Keratinocyte (primary cell): ENCODE results near the gene F2. TPM values are rescaled to one million over a fixed set of nuclear protein-coding genes. Genes with fewer than 3 reads are reported as not detected.

Source experiments
- DNase-seq: peaks from one replicate; pipeline ENCODE4 v3.0.0-alpha.2; 2011; ENCODE audit warnings: low read depth, missing footprints, low spot score
- FAIRE-seq: peaks from 2 replicates; lab custom pipeline; 2011; peaks lifted over from hg19 to GRCh38; lab: Jason Lieb, UNC
- H2AFZ ChIP-seq: 2 replicates; pipeline ENCODE4 v1.6.0; 2012; ENCODE audit warnings: low read length, control low read depth, inconsistent platforms; ENCODE audit not compliant: control insufficient read depth
- H3K27ac ChIP-seq: 2 replicates; pipeline ENCODE4 v1.5.1; 2011; ENCODE audit warnings: low read length; ENCODE audit not compliant: control insufficient read depth, insufficient read depth
- H3K27me3 ChIP-seq: 3 replicates; pipeline ENCODE4 v1.6.0; 2011; ENCODE audit warnings: low read length; ENCODE audit not compliant: control insufficient read depth, insufficient read depth; ENCODE audit errors: extremely low read depth
- H3K36me3 ChIP-seq, 2 experiments: 2 replicates in 1 of 2; 3 replicates in 1 of 2; pipeline ENCODE4 v1.5.1; 2011; ENCODE audit warnings: low read length in 2 of 2, mild to moderate bottlenecking in 1 of 2; ENCODE audit not compliant: control insufficient read depth in 2 of 2, insufficient read depth in 2 of 2; ENCODE audit errors: extremely low read depth in 1 of 2
- H3K4me1 ChIP-seq: 3 replicates; pipeline ENCODE4 v1.5.1; 2011; ENCODE audit warnings: low read length; ENCODE audit not compliant: control insufficient read depth, insufficient read depth; ENCODE audit errors: extremely low read depth
- H3K4me2 ChIP-seq: 3 replicates; pipeline ENCODE4 v1.6.0; 2011; ENCODE audit warnings: low read depth, low read length; ENCODE audit not compliant: control insufficient read depth, insufficient read depth; ENCODE audit errors: extremely low read depth
- H3K4me3 ChIP-seq, 3 experiments: fragments of 200-600 bp in 1 of 3; sonication (generic) in 1 of 3; 2 replicates in 2 of 3; 3 replicates in 1 of 3; pipeline ENCODE4 v1.5.1; 2011 to 2016; ENCODE audit warnings: low read length in 3 of 3, mild to moderate bottlenecking in 3 of 3, control low read depth in 2 of 3, inconsistent platforms in 1 of 3, low read depth in 1 of 3, mixed read lengths in 1 of 3, mixed run types in 1 of 3, moderate library complexity in 1 of 3; ENCODE audit not compliant: control insufficient read depth in 2 of 3, insufficient read depth in 2 of 3; ENCODE audit errors: extremely low read depth in 1 of 3
- H3K79me2 ChIP-seq: 2 replicates; pipeline ENCODE4 v1.6.0; 2012; ENCODE audit warnings: low read length; ENCODE audit not compliant: control insufficient read depth, insufficient read depth
- H3K9ac ChIP-seq: 3 replicates; pipeline ENCODE4 v1.6.0; 2011; ENCODE audit warnings: low read length; ENCODE audit not compliant: control insufficient read depth, insufficient read depth; ENCODE audit errors: extremely low read depth
- H3K9me1 ChIP-seq: 3 replicates; pipeline ENCODE4 v1.6.0; 2011; ENCODE audit warnings: low read length; ENCODE audit not compliant: control insufficient read depth, insufficient read depth; ENCODE audit errors: extremely low read depth
- H3K9me3 ChIP-seq: 2 replicates; pipeline ENCODE4 v1.5.1; 2012; ENCODE audit warnings: low read depth, low read length; ENCODE audit not compliant: control insufficient read depth
- H4K20me1 ChIP-seq: 3 replicates; pipeline ENCODE4 v1.6.0; 2011; ENCODE audit warnings: low read length; ENCODE audit not compliant: control insufficient read depth, insufficient read depth; ENCODE audit errors: extremely low read depth
- EZH2 ChIP-seq: IDR thresholded peaks from one replicate; pipeline ENCODE4 v1.6.1; 2012; ENCODE audit warnings: inconsistent platforms, mild to moderate bottlenecking, low read length, moderate library complexity
- dilution Hi-C: fragments of 300-500 bp; cut with MboI; formaldehyde crosslinking; loops from one replicate; pipeline ENCODE4 v1.7.0; 2020; ENCODE audit warnings: low sequenced_read_pairs; ENCODE audit not compliant: extremely low pct_ligation_motif_present
- polyA plus RNA-seq, 5 experiments: library from polyadenylated mRNA; depleted of rRNA in 3 of 5; stranded (reverse) in 3 of 5; stranded (forward) in 1 of 5; unstranded in 1 of 5; fragments of >200 nt; gene quantifications; 1 replicate in 1 of 5; 2 replicates in 3 of 5; 3 replicates in 1 of 5; pipeline versions ENCODE4 v1.2.1 to v1.2.3, GENCODE V29; 2011 to 2012; ENCODE audit warnings: missing spikeins in 2 of 5, low read depth in 1 of 5, low replicate concordance in 1 of 5
- TF ChIP-seq, protein P1 (sequence below), 3 experiments: IDR thresholded peaks in 1 of 3; conservative IDR thresholded peaks in 1 of 3; optimal IDR thresholded peaks in 1 of 3; 2 replicates in 2 of 3; 3 replicates in 1 of 3; pipeline versions ENCODE3 to v1.5.1; 2011; ENCODE audit warnings: low read length in 3 of 3, mild to moderate bottlenecking in 3 of 3, moderate library complexity in 2 of 3, control low read depth in 1 of 3, inconsistent platforms in 1 of 3; ENCODE audit not compliant: insufficient read depth in 2 of 3; ENCODE audit errors: extremely low read depth in 1 of 3

Gene F2
- polyA plus RNA-seq, 1 donor (not counting 4 experiments of a cell fraction or from before 2014, with no cell fraction given) = not detected

DNA sequence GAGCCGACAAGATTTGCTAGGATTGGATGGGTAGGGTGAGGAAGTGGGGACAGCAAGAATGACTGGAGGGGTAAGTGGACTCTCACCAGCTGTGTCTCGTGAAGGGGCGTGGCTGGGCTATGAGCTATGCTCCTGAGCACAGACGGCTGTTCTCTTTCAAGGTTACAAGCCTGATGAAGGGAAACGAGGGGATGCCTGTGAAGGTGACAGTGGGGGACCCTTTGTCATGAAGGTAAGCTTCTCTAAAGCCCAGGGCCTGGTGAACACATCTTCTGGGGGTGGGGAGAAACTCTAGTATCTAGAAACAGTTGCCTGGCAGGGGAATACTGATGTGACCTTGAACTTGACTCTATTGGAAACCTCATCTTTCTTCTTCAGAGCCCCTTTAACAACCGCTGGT is 19.9 kb downstream of the F2 start:
- dilution Hi-C loops = no loop called here
- Histone ChIP-seq H3K27me3 (no peaks in the 10 kb centered on the region), H4K20me1 (no peaks in the 10 kb centered on the region), H3K9me1 (no peaks in the 10 kb centered on the region), H2AFZ (no peak overlapping the region), H3K4me3 (no peak overlapping the region), H3K4me1 (no peaks in the 10 kb centered on the region), H3K27ac (no peak overlapping the region), H3K79me2 (no peaks in the 10 kb centered on the region), H3K36me3 (peaks cover 12 to 20% of the 10 kb centered on the region in 2 experiments), H3K9ac (no peak overlapping the region), H3K9me3 (no peaks in the 10 kb centered on the region), H3K4me2 (no peak overlapping the region)
- TF ChIP-seq EZH2 = no peak
- TF ChIP-seq, protein P1, sequence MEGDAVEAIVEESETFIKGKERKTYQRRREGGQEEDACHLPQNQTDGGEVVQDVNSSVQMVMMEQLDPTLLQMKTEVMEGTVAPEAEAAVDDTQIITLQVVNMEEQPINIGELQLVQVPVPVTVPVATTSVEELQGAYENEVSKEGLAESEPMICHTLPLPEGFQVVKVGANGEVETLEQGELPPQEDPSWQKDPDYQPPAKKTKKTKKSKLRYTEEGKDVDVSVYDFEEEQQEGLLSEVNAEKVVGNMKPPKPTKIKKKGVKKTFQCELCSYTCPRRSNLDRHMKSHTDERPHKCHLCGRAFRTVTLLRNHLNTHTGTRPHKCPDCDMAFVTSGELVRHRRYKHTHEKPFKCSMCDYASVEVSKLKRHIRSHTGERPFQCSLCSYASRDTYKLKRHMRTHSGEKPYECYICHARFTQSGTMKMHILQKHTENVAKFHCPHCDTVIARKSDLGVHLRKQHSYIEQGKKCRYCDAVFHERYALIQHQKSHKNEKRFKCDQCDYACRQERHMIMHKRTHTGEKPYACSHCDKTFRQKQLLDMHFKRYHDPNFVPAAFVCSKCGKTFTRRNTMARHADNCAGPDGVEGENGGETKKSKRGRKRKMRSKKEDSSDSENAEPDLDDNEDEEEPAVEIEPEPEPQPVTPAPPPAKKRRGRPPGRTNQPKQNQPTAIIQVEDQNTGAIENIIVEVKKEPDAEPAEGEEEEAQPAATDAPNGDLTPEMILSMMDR (optimal IDR thresholded peaks at IDR 0.05 in 1 of 3, IDR thresholded peaks at IDR 0.05 in 1 of 3, conservative IDR thresholded peaks at IDR 0.05 in 1 of 3; ENCODE audit: extremely low read depth in 1 of 3, insufficient read depth in 2 of 3, low read length in 3 of 3) = no peak
- no peak for FAIRE-seq
- DNase-seq = no peak

DNA sequence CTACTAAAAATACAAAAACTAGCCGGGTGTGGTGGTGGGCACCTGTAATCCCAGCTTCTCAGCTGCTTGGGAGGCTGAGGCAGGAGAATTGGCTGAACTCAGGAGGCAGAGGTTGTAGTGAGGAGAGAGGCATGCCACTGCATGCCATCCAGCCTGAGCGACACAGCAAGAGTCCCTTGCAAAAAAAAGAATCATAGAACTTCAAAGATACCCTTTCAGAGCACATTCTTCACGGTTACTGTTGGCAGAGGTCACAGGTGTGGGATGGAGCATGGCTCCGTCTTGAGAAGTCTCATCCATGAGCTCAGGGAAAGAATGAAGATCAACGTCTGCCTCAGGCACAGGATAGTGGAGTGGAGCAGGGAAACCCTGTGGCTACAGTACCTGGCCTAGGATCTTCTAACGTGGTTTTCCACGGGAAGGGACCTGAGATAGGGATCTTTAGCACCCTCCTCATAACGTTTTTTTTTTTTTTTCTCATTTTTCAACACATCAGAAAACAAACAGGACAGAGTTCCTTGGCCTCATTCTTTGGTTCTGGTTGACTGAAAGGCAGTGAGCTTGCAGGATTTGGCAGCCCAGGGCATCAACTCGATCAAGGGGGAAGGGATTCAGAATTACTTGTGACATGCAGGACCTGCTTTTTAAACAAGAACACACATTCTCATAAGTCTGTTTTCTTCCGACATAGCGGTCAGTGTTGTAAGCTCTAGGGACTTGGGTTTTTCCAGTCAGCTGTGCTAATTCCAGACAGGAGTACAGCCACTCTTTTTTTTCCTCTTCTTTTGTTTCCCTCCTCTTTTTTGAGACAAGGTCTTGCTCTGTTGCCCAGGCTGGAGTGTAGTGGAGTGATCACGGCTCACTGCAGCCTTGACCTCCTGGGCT is 22.8 kb downstream of the F2 start:
- no peak overlapping the region for H3K27ac ChIP-seq
- no peaks in the 10 kb centered on the region for H3K9me1 ChIP-seq
- H4K20me1 ChIP-seq = no peaks in the 10 kb centered on the region
- no peak for FAIRE-seq
- no peak for DNase-seq
- H3K27me3 ChIP-seq = no peaks in the 10 kb centered on the region
- no peaks in the 10 kb centered on the region for H3K79me2 ChIP-seq
- no peaks in the 10 kb centered on the region for H3K9me3 ChIP-seq
- peaks cover 25 to 43% of the 10 kb centered on the region in 2 experiments for H3K36me3 ChIP-seq
- no peak for TF ChIP-seq EZH2
- TF ChIP-seq, protein P1 (optimal IDR thresholded peaks at IDR 0.05 in 1 of 3, IDR thresholded peaks at IDR 0.05 in 1 of 3, conservative IDR thresholded peaks at IDR 0.05 in 1 of 3; ENCODE audit: extremely low read depth in 1 of 3, insufficient read depth in 2 of 3, low read length in 3 of 3) = no peak
- H3K4me1 ChIP-seq = no peaks in the 10 kb centered on the region
- H3K9ac ChIP-seq = no peak overlapping the region
- dilution Hi-C loops = no loop called here
- H2AFZ ChIP-seq = no peak overlapping the region
- no peak overlapping the region for H3K4me3 ChIP-seq
- H3K4me2 ChIP-seq = no peak overlapping the region
